ENCODE measurements around the gene ETF1.

ETF1 gene

DNA sequence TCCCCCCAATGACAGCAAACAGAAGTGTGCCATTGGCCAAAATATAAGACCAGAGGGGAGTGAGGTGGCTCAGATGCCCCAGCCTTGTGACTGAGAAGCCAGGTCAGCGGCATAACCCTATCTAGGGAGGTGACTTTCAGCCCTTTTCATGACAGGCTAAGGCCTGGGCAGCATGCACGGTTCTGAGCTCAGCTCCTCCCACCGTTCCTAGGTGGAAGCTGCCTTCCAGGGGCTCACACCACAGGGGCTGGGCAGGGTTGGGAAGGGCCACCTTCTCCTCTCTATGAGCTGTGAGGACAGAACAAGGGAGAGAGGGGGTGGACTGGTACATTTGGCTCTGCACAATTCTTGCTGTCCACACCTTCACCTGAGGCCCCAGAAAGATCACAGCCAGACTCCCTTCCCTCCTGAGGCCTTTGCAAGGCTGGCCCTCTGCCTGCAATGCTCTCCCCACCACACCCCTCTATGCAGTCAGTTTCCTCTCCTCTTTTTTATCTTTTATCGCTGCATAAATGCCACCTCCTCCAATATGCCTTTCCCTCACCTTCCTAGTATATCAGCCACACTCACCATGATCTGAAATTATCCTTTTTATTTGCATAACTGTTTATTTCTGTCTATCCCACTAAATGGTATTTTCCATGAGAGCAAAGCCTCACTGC, 82.9 kb downstream of the ETF1 start:
- DNase-seq, result no peak

- peak; percentile 44 to 76 (median 57) for DNase-seq
These were observed 83.6 kb downstream of the ETF1 start for GRCh38 chr5:138459311-138459933.

GRCh38 chr5:138458856-138459255, 84.2 kb downstream of the ETF1 start:
- peak in 1 of 6 experiments; percentile 34 for DNase-seq

GRCh38 chr5:138458384-138458783, 84.7 kb downstream of the ETF1 start:
- DNase-seq, result peak in 2 of 6 experiments; percentile 6 to 23

GRCh38 chr5:138457531-138458275, 85.3 kb downstream of the ETF1 start:
- DNase-seq, result no peak
